Right lobe of liver (tissue), 6 donors: ENCODE results near the gene FBN3. TPM values are rescaled to one million over a fixed set of nuclear protein-coding genes. Genes with fewer than 3 reads are reported as not detected.

ENCODE experiments used
- ATAC-seq, 4 donors: fragments of 200-7000 bp; cut with Tn5 transposase; one replicate each; pipeline ENCODE4 v1.9.1; 2020; ENCODE audit warnings: mild to moderate bottlenecking in 4 of 4, moderate library complexity in 4 of 4
- DNase-seq, 3 donors: peaks; one replicate each; pipeline ENCODE4 v3.0.0-alpha.2; 2020
- H3K27ac ChIP-seq, 3 donors: fragments of 200-600 bp; one replicate each; pipeline ENCODE4 v1.8.0; 2022
- H3K27me3 ChIP-seq, 2 donors: fragments of 200-600 bp; one replicate each; pipeline ENCODE4 v1.8.0; 2022
- H3K36me3 ChIP-seq, 4 donors: fragments of 200-600 bp; sonication (generic) in 1 of 4; one replicate each; pipeline versions ENCODE4 v1.5.1 to v1.8.0; 2017 to 2022; ENCODE audit warnings: control low read depth in 1 of 4
- H3K4me1 ChIP-seq, 4 donors: fragments of 200-600 bp; sonication (generic) in 1 of 4; one replicate each; pipeline versions ENCODE4 v1.5.1 to v1.8.0; 2017 to 2022; ENCODE audit warnings: control low read depth in 1 of 4
- H3K4me3 ChIP-seq, 3 donors: fragments of 200-600 bp; one replicate each; pipeline ENCODE4 v1.8.0; 2022
- H3K9me3 ChIP-seq, 4 donors: fragments of 200-600 bp; sonication (generic) in 1 of 4; one replicate each; pipeline versions ENCODE4 v1.5.1 to v1.8.0; 2017 to 2022; ENCODE audit warnings: control low read depth in 1 of 4
- POLR2A ChIP-seq: fragments of 450-650 bp; IDR thresholded peaks from one replicate; pipeline ENCODE4 v1.6.1; 2017; ENCODE audit warnings: antibody characterized with exemption, mild to moderate bottlenecking
- WGBS: methylation state at CpG from one replicate; pipeline ENCODE4 v1.1.6; 2018; ENCODE audit warnings: low coverage, low lambda C conversion rate; ENCODE audit not compliant: insufficient coverage; ENCODE audit errors: missing lambda C conversion rate; 5-methylcytosine and 5-hydroxymethylcytosine counted together
- intact Hi-C, 2 donors: fragments of 100-400 bp; cut with DNase I; formaldehyde crosslinking; loops; one replicate each; pipeline versions ENCODE4 v1.11.2 to v1.14.1; 2022
- total RNA-seq, 6 experiments: library from RNA; depleted of rRNA in 2 of 6; stranded (reverse); fragments of >200 nt in 2 of 6; fragmentation: NEBNext Ultra II Directional in 3 of 6; extraction: Animal tissue kit (Norgen Biotek cat#: 25700) in 3 of 6; gene quantifications; one replicate each; pipeline versions ENCODE4 v1.1.0 to v1.2.4, GENCODE V29; 2016 to 2023
- TF ChIP-seq, protein P1 (sequence below), 4 donors: fragments of 200-600 bp in 3 of 4; fragments of 450-650 bp in 1 of 4; IDR thresholded peaks; one replicate each; pipeline versions ENCODE4 v1.5.1 to v1.8.0; 2016 to 2022; ENCODE audit warnings: antibody characterized with exemption in 4 of 4, mild to moderate bottlenecking in 2 of 4
- donor health status: DM: no; HTN: yes; CAD: no.
- donor health status: DM: no; HTN: no; CAD: no.
- donor health status: DM: no; HTN: no; CAD: no.
- donor health status: DM: no; HTN: yes; CAD: no.
- donor health status: DM: no; HTN: yes; CAD: no.

The FBN3 gene
- total RNA-seq, 6 experiments from 2014 or later: 0.11 to 0.37 TPM; not detected in 4

DNA sequence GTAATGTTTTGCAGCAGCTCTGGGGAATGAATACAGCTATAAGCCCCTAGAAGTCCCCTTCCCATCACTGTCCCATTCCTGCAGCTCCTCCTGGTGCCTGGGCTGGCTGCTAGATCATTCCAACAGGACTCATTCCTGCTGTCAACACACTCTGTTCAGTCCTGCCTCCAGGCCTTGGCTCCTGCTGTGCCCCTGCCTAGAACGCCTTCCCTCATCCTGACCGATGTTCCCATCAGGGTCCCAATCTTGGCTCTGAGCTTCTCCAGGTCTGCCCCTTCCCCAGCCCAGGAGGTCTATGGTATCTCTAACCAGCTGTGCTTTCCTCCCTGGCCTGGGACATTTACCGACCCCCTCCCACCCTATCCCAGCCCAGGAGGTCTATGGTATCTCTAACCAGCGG is 48.1 kb downstream of the FBN3 start:
- WGBS: 84% methylated on average over 3 of the region's 4 CpGs
- H3K4me3 ChIP-seq: no peak overlapping the region
- intact Hi-C loops: no loop called here
- no peaks in the 10 kb centered on the region for H3K27me3 ChIP-seq
- DNase-seq: peak in 1 of 3 donors; percentile 14
- ATAC-seq: no peak
- H3K27ac ChIP-seq: no peak overlapping the region
- no peaks in the 10 kb centered on the region for H3K36me3 ChIP-seq
- H3K9me3 ChIP-seq: no peaks in the 10 kb centered on the region
- TF ChIP-seq, protein P1, sequence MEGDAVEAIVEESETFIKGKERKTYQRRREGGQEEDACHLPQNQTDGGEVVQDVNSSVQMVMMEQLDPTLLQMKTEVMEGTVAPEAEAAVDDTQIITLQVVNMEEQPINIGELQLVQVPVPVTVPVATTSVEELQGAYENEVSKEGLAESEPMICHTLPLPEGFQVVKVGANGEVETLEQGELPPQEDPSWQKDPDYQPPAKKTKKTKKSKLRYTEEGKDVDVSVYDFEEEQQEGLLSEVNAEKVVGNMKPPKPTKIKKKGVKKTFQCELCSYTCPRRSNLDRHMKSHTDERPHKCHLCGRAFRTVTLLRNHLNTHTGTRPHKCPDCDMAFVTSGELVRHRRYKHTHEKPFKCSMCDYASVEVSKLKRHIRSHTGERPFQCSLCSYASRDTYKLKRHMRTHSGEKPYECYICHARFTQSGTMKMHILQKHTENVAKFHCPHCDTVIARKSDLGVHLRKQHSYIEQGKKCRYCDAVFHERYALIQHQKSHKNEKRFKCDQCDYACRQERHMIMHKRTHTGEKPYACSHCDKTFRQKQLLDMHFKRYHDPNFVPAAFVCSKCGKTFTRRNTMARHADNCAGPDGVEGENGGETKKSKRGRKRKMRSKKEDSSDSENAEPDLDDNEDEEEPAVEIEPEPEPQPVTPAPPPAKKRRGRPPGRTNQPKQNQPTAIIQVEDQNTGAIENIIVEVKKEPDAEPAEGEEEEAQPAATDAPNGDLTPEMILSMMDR (IDR thresholded peaks at IDR 0.05): no peak
- no peak for TF ChIP-seq POLR2A
- H3K4me1 ChIP-seq: no peaks in the 10 kb centered on the region

DNA sequence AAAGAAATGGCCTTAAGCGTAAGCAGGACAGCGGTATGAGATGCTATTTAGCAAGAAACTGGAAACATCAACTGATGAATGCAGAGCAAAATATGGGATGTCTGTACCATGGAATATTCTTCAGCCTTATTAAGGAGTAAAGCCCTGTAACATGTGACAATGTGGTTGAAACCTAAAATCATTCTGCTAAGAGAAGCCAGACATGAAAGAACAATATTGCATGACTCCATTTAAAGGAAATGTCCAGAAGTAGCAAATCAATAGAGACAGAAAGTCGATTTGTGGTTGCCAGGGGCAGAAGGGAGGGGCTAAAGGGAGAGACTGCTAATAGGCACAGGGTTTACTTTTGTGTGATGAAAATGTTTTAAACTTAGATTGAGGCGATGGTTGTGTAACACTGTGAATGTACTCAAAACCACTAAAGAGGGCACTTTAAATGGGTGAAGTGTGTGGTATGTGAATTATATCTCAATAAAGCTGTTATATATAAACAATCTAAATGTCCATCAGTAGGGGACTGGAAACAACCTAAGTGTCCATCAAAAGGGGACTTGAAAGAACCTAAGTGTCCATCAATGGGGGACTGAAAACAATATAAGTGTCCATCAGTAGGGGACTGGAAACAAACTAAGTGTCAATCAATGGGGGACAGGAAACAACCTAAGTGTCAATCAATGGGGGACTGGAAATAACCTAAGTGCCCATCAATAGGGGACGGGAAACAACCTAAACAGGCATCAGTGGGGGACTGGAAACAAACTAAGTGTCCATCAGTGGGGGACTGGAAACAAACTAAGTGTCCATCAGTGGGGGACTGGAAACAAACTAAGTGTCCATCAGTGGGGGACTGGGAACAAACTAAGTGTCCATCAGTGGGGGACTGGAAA is 51.5 kb downstream of the FBN3 start:
- no peaks in the 10 kb centered on the region for H3K4me1 ChIP-seq
- H3K36me3 ChIP-seq: no peaks in the 10 kb centered on the region
- H3K4me3 ChIP-seq: no peak overlapping the region
- intact Hi-C loops: no loop called here
- H3K9me3 ChIP-seq: peaks cover 0 to 14% (median 6%) of the 10 kb centered on the region in 4 donors
- DNase-seq: no peak
- WGBS: 56% methylated on average over 5 of the region's 5 CpGs
- no peaks in the 10 kb centered on the region for H3K27me3 ChIP-seq
- H3K27ac ChIP-seq: no peak overlapping the region
- peak in 1 of 4 donors; percentile 20 for ATAC-seq
- TF ChIP-seq, protein P1 (IDR thresholded peaks at IDR 0.05): no peak
- no peak for TF ChIP-seq POLR2A

- DNase-seq (no peak), ATAC-seq (no peak)
- TF ChIP-seq POLR2A: no peak
- TF ChIP-seq, protein P1 (IDR thresholded peaks at IDR 0.05): no peak
- Histone ChIP-seq H3K27me3 (no peaks in the 10 kb centered on the region), H3K27ac (no peak overlapping the region), H3K36me3 (no peaks in the 10 kb centered on the region), H3K4me3 (no peak overlapping the region), H3K4me1 (no peaks in the 10 kb centered on the region), H3K9me3 (peaks cover 0 to 14% (median 6%) of the 10 kb centered on the region in 4 donors)
- intact Hi-C loops: no loop called here
- 83% methylated on average over 1 of the region's 10 CpGs for WGBS
Measured at GRCh38 chr19:8097198-8097597, 52.2 kb downstream of the FBN3 start.

DNA sequence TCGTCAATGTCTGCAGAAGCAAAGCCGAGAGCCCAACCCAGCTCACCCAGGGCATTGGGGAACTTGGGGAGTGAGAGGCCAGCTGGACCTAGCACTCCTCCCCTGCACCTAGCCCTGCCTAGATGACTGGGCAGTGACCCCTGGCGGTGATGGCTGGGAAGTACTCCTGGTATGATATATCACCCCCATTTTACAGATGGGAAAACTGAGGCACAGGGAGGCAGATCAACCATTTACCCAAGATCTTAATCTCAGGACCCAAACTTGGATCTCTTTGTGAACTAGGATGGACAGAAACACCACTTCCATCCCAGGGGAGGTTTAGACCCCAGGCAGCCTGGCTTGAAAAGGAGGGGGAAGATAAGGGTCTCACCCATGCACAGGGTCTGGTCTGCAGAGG is 53.3 kb downstream of the FBN3 start:
- ATAC-seq: no peak
- Histone ChIP-seq H3K27me3 (no peaks in the 10 kb centered on the region), H3K4me1 (no peaks in the 10 kb centered on the region), H3K9me3 (peaks cover 0 to 14% (median 6%) of the 10 kb centered on the region in 4 donors), H3K27ac (no peak overlapping the region), H3K36me3 (no peaks in the 10 kb centered on the region), H3K4me3 (no peak overlapping the region)
- TF ChIP-seq POLR2A: no peak
- TF ChIP-seq, protein P1 (IDR thresholded peaks at IDR 0.05): no peak
- no CpG with 5 or more reads among the region's 3 CpGs for WGBS
- intact Hi-C loops: no loop called here
- no peak for DNase-seq
